Testis (tissue), 2 donors: ENCODE data around the gene TOLLIP.
"Not testable (repeated sequence)": the region's sequence is repeated elsewhere in the genome, so short reads cannot be mapped to it uniquely, and the experiment has no call there.

Experiments used
- CTCF ChIP-seq, 3 experiments: fragments of 450-650 bp in 2 of 3; fragments of 200-600 bp in 1 of 3; sonication (generic) in 1 of 3; IDR thresholded peaks; one replicate each; pipeline ENCODE4 v1.5.1; 2016 to 2019; ENCODE audit warnings: antibody characterized with exemption in 3 of 3, mild to moderate bottlenecking in 2 of 3, moderate library complexity in 1 of 3
- POLR2A ChIP-seq: fragments of 450-650 bp; IDR thresholded peaks from one replicate; pipeline ENCODE4 v1.6.1; 2017; ENCODE audit warnings: antibody characterized with exemption, mild to moderate bottlenecking, moderate library complexity

- TF ChIP-seq POLR2A; CTCF (IDR thresholded peaks at IDR 0.05): not testable (repeated sequence)
These were observed 63.7 kb downstream of the TOLLIP start for GRCh38 chr11:1245717-1246116.
